ENCODE measurements around the gene SYT13. TPM values are rescaled to one million over a fixed set of nuclear protein-coding genes. Genes with fewer than 3 reads are reported as not detected.

Gene SYT13
- total RNA-seq, 2 donors from 2014 or later, result 23.4 to 31.5 TPM

DNA sequence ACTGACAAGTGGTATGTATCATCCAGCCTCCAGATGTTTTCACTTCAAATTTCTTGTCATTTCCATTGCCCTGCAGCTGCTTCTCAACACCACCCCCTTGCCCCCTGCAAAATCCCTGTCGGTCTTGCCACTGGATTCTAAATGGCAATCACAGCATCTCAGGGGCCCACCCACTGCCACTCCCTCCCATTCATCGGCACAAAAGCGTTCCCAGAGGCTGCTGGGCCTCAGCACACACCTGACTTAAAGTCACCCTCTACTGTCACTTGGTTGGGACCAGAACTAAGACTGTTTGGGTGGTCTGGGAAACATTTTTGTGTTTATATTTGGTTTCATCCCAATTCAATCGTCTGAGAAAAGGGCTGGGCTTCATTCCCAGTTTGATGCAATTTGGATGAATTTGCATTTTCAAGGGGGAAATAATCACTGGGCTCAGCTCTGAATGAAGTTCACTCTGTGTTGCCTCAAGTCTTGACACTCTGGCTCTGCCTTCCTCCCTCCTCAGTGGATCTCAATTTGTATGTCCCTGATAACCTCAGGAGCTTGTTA is 27.1 kb downstream of the SYT13 start:
- Histone ChIP-seq H3K36me3 (no peaks in the 10 kb centered on the region), H3K27me3 (no peaks in the 10 kb centered on the region), H3K9me3 (no peaks in the 10 kb centered on the region), H3K4me3 (no peak overlapping the region), H3K9ac (ENCODE audit: low read depth in 2 of 2, low read length in 2 of 2) (no peak overlapping the region), H3K4me1 (no peaks in the 10 kb centered on the region), H3K27ac (no peak overlapping the region)
- TF ChIP-seq, protein P1, sequence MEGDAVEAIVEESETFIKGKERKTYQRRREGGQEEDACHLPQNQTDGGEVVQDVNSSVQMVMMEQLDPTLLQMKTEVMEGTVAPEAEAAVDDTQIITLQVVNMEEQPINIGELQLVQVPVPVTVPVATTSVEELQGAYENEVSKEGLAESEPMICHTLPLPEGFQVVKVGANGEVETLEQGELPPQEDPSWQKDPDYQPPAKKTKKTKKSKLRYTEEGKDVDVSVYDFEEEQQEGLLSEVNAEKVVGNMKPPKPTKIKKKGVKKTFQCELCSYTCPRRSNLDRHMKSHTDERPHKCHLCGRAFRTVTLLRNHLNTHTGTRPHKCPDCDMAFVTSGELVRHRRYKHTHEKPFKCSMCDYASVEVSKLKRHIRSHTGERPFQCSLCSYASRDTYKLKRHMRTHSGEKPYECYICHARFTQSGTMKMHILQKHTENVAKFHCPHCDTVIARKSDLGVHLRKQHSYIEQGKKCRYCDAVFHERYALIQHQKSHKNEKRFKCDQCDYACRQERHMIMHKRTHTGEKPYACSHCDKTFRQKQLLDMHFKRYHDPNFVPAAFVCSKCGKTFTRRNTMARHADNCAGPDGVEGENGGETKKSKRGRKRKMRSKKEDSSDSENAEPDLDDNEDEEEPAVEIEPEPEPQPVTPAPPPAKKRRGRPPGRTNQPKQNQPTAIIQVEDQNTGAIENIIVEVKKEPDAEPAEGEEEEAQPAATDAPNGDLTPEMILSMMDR (IDR thresholded peaks at IDR 0.05), result no peak
- no peak for DNase-seq
- intact Hi-C loops (cut with DNase I), result loop anchor here (10.0 kb wide), 1 partner anchor 76 kb away; no protein-coding TSS in a partner anchor

DNA sequence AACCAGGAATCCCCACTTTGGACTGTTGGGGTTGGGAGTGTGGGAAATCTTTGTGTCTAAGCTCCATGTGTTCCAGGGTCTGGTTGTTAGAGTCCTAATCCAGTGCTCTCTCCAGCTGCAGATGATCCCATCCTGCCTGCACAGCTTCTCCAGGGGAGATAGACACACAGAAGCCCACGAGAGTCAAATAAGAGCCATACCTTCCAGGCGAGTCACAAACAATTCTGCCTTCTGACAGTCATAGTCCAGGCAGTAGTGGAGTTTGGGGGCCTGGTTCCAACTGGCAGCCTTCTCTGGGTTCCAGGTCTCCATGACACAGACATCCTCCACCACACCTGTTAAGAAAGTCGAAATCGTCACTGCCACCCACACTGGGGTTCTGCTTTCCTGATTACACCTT is 32.1 kb downstream of the SYT13 start:
- no peaks in the 10 kb centered on the region for H3K9me3 ChIP-seq
- no peak overlapping the region for H3K9ac ChIP-seq (ENCODE audit: low read depth in 2 of 2, low read length in 2 of 2)
- H3K27ac ChIP-seq, result no peak overlapping the region
- intact Hi-C loops (cut with DNase I), result loop anchor here (10.0 kb wide), 1 partner anchor 81 kb away; no protein-coding TSS in a partner anchor
- no peaks in the 10 kb centered on the region for H3K4me1 ChIP-seq
- no peak for DNase-seq
- no peaks in the 10 kb centered on the region for H3K36me3 ChIP-seq
- TF ChIP-seq, protein P1 (IDR thresholded peaks at IDR 0.05), result no peak
- H3K4me3 ChIP-seq, result no peak overlapping the region
- no peaks in the 10 kb centered on the region for H3K27me3 ChIP-seq

- Histone ChIP-seq H3K4me1 (no peaks in the 10 kb centered on the region), H3K27ac (no peak overlapping the region), H3K9ac (ENCODE audit: low read depth in 2 of 2, low read length in 2 of 2) (no peak overlapping the region), H3K27me3 (no peaks in the 10 kb centered on the region), H3K36me3 (no peaks in the 10 kb centered on the region), H3K4me3 (no peak overlapping the region), H3K9me3 (no peaks in the 10 kb centered on the region)
- TF ChIP-seq, protein P1 (IDR thresholded peaks at IDR 0.05), result no peak
- DNase-seq, result no peak
- intact Hi-C loops (cut with DNase I), result loop anchor here (2.0 to 10.0 kb wide), 2 partner anchors 39 to 81 kb away; no protein-coding TSS in a partner anchor
These were observed 32.5 kb downstream of the SYT13 start for GRCh38 chr11:45253640-45254039.

DNA sequence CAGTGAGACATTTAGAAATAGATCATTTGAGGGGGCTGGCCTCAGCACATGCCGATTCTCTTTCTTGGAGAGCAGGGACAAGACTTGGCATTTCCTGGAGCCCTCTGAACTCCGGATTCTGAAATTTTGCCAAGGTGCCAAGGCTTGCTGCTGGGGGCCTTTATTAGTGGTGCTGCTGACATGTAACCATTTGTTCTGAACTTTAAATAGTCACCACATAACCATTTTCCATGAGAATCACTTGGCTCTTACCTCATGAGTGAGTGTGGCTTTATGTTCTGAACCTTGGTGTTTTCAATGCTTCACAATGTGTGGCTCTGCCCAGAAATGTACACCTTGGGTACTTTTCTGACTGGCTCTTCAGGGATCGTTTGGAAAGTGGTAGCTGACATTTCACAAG is 33.3 kb downstream of the SYT13 start:
- no peaks in the 10 kb centered on the region for H3K4me1 ChIP-seq
- no peak overlapping the region for H3K4me3 ChIP-seq
- intact Hi-C loops (cut with DNase I), result loop anchor here (2.0 to 10.0 kb wide), 2 partner anchors 40 to 82 kb away; no protein-coding TSS in a partner anchor
- TF ChIP-seq, protein P1 (IDR thresholded peaks at IDR 0.05), result no peak
- DNase-seq, result no peak
- no peak overlapping the region for H3K27ac ChIP-seq
- H3K9me3 ChIP-seq, result no peaks in the 10 kb centered on the region
- H3K27me3 ChIP-seq, result no peaks in the 10 kb centered on the region
- H3K36me3 ChIP-seq, result no peaks in the 10 kb centered on the region
- no peak overlapping the region for H3K9ac ChIP-seq (ENCODE audit: low read depth in 2 of 2, low read length in 2 of 2)

DNA sequence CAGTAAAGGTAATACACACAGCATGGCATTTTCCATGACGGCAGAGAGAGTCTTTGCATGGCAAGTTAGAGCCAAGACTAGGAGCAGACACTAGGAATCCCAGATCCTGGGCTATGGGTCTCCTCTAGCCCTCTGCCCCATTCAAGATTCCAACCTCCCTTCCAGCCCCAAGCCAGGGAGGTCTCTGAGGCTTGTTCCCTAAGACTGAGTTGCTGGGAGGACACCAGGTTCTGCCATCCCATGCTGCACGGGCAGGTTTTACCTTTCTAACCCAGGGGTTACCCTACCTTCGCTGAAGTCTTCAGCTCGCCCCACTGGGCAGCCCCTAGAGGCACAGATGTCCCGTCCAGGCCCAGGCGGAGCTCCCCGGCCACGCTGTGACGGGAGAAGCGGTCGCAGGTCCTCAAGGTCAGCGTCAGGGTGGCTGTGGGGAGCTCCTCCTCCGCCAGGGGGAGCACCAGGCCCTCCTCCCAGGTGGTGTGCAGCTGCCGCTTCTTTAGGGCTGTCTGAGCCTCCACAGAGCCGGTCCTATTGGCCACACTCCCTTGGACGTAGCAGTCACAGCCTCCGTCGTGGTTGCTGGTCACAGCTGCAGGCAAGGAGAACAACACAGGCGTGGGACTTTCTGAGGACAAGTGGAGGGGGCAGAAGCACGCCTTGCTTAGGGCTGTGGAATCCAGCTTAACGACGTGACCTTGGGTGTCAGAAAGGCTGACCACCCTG is 33.8 kb downstream of the SYT13 start:
- no peaks in the 10 kb centered on the region for H3K27me3 ChIP-seq
- DNase-seq, result peak; percentile 84
- H3K4me1 ChIP-seq, result no peaks in the 10 kb centered on the region
- H3K36me3 ChIP-seq, result no peaks in the 10 kb centered on the region
- TF ChIP-seq, protein P1 (IDR thresholded peaks at IDR 0.05), result peak; percentile 81
- H3K9ac ChIP-seq (ENCODE audit: low read depth in 2 of 2, low read length in 2 of 2), result peak overlapping the region in 1 of 2 donors; percentile 14
- no peak overlapping the region for H3K4me3 ChIP-seq
- H3K9me3 ChIP-seq, result no peaks in the 10 kb centered on the region
- H3K27ac ChIP-seq, result no peak overlapping the region
- intact Hi-C loops (cut with DNase I), result loop anchor here (2.0 to 10.0 kb wide), 2 partner anchors 41 to 83 kb away; no protein-coding TSS in a partner anchor
